Fibroblast of pulmonary artery (primary cell): ENCODE measurements around the gene SLC30A7.

Experiments used
- DNase-seq: peaks from one replicate; pipeline ENCODE4 v3.0.0-alpha.2; 2010; ENCODE audit warnings: low read depth
- H3K4me3 ChIP-seq: replicated peaks from 2 replicates; pipeline ENCODE4 v1.5.1; 2011; ENCODE audit warnings: low read depth, mild to moderate bottlenecking, control low read depth, low read length, moderate library complexity
- CTCF ChIP-seq: IDR thresholded peaks from 2 replicates; pipeline ENCODE4 v1.5.1; 2011; ENCODE audit warnings: mild to moderate bottlenecking, control low read depth, low read length, inconsistent platforms; ENCODE audit errors: missing control alignments

SLC30A7 gene

GRCh38 chr1:101005871-101006270 is 110.0 kb downstream of the SLC30A7 start:
- DNase-seq: no peak
- no peak for TF ChIP-seq CTCF
- H3K4me3 ChIP-seq: no peak overlapping the region

GRCh38 chr1:101006553-101006952 is 110.7 kb downstream of the SLC30A7 start:
- no peak overlapping the region for H3K4me3 ChIP-seq
- no peak for TF ChIP-seq CTCF
- peak; percentile 47 for DNase-seq

- H3K4me3 ChIP-seq: no peak overlapping the region
- DNase-seq: no peak
- no peak for TF ChIP-seq CTCF
These were observed 112.4 kb downstream of the SLC30A7 start for GRCh38 chr1:101008229-101008834.

- no peak for TF ChIP-seq CTCF
These were observed 117.9 kb downstream of the SLC30A7 start for GRCh38 chr1:101013776-101014175.

GRCh38 chr1:101017448-101017847 is 121.6 kb downstream of the SLC30A7 start:
- H3K4me3 ChIP-seq: no peak overlapping the region
- DNase-seq: no peak
- no peak for TF ChIP-seq CTCF

More at GRCh38 chr1:101013776-101014175, 117.9 kb downstream of the SLC30A7 start:
- H3K4me3 ChIP-seq: no peak overlapping the region
- DNase-seq: no peak

- H3K4me3 ChIP-seq: no peak overlapping the region
- peak; percentile 70 for DNase-seq
- no peak for TF ChIP-seq CTCF
These were observed 126.4 kb downstream of the SLC30A7 start for GRCh38 chr1:101022294-101022693.

GRCh38 chr1:101025283-101025656 is 129.4 kb downstream of the SLC30A7 start:
- peak; percentile 33 for DNase-seq
- no peak for TF ChIP-seq CTCF

More at GRCh38 chr1:101025283-101025656, 129.4 kb downstream of the SLC30A7 start:
- H3K4me3 ChIP-seq: peak overlapping the region; percentile 81
